Mesenchymal stem cell (in vitro differentiated cells and primary cell): ENCODE measurements around the gene GLOD4.

Source experiments
- DNase-seq: peaks from one replicate; pipeline ENCODE4 v3.0.0-alpha.2; 2013
- H2AFZ ChIP-seq: one replicate; pipeline ENCODE4 v1.6.1; 2013; ENCODE audit warnings: low read depth, mild to moderate bottlenecking, control low read depth, inconsistent platforms, low read length, moderate library complexity
- H2AK5ac ChIP-seq: 2 replicates; pipeline ENCODE4 v1.6.1; 2013; ENCODE audit warnings: low read length, moderate library complexity, mild to moderate bottlenecking, inconsistent platforms; ENCODE audit not compliant: severe bottlenecking
- H2BK120ac ChIP-seq: one replicate; pipeline ENCODE4 v1.6.1; 2013; ENCODE audit warnings: low read depth, mild to moderate bottlenecking, inconsistent platforms, low read length, moderate library complexity
- H2BK12ac ChIP-seq, 2 experiments: one replicate each; pipeline ENCODE4 v1.6.1; 2013; ENCODE audit warnings: inconsistent platforms in 2 of 2, low read length in 2 of 2, mild to moderate bottlenecking in 2 of 2, moderate library complexity in 2 of 2, control low read depth in 1 of 2
- H2BK15ac ChIP-seq: one replicate; pipeline ENCODE4 v1.6.1; 2013; ENCODE audit warnings: mild to moderate bottlenecking, low read depth, inconsistent platforms; ENCODE audit not compliant: poor library complexity, severe bottlenecking
- H2BK5ac ChIP-seq: 2 replicates; pipeline ENCODE4 v1.6.1; 2013; ENCODE audit warnings: low read depth, mild to moderate bottlenecking, low read length, control low read depth, inconsistent platforms; ENCODE audit not compliant: poor library complexity, severe bottlenecking
- H3K14ac ChIP-seq, 2 experiments: one replicate each; pipeline ENCODE4 v1.6.1; 2013; ENCODE audit warnings: inconsistent platforms in 2 of 2, low read length in 2 of 2, control low read depth in 1 of 2, mild to moderate bottlenecking in 1 of 2, moderate library complexity in 1 of 2
- H3K18ac ChIP-seq, 2 experiments: one replicate each; pipeline ENCODE4 v1.6.1; 2013; ENCODE audit warnings: inconsistent platforms in 2 of 2, low read length in 2 of 2, control low read depth in 1 of 2, low read depth in 1 of 2, mild to moderate bottlenecking in 1 of 2
- H3K23ac ChIP-seq, 2 experiments: one replicate each; pipeline ENCODE4 v1.6.1; 2013; ENCODE audit warnings: inconsistent platforms in 2 of 2, low read length in 2 of 2, mild to moderate bottlenecking in 2 of 2, moderate library complexity in 2 of 2, control low read depth in 1 of 2
- H3K27ac ChIP-seq: 2 replicates; pipeline ENCODE4 v1.5.1; 2013; ENCODE audit warnings: mild to moderate bottlenecking, moderate library complexity, low read length, control low read depth, inconsistent platforms; ENCODE audit not compliant: poor library complexity, severe bottlenecking
- H3K27me3 ChIP-seq, 2 experiments: 2 replicates each; pipeline versions ENCODE4 v1.6.1 to v1.7.0; 2013; ENCODE audit warnings: low read length in 2 of 2, mild to moderate bottlenecking in 2 of 2, moderate library complexity in 2 of 2, control low read depth in 1 of 2, inconsistent platforms in 1 of 2; ENCODE audit not compliant: control insufficient read depth in 1 of 2, insufficient read depth in 1 of 2
- H3K36me3 ChIP-seq, 2 experiments: 2 replicates each; pipeline versions ENCODE4 v1.6.1 to v1.7.0; 2013; ENCODE audit warnings: low read length in 2 of 2, control low read depth in 1 of 2, inconsistent platforms in 1 of 2, low read depth in 1 of 2, mild to moderate bottlenecking in 1 of 2; ENCODE audit not compliant: insufficient read depth in 2 of 2, control insufficient read depth in 1 of 2
- H3K4ac ChIP-seq, 2 experiments: one replicate each; pipeline ENCODE4 v1.6.1; 2013; ENCODE audit warnings: inconsistent platforms in 2 of 2, low read length in 2 of 2, mild to moderate bottlenecking in 2 of 2, moderate library complexity in 2 of 2, control low read depth in 1 of 2, low read depth in 1 of 2
- H3K4me1 ChIP-seq: 2 replicates; pipeline ENCODE4 v1.6.1; 2013; ENCODE audit warnings: low read depth, low read length, control low read depth; ENCODE audit not compliant: control insufficient read depth, insufficient read depth
- H3K4me2 ChIP-seq: 2 replicates; pipeline ENCODE4 v1.6.1; 2013; ENCODE audit warnings: low read length, mild to moderate bottlenecking, inconsistent platforms; ENCODE audit not compliant: poor library complexity, severe bottlenecking
- H3K4me3 ChIP-seq, 2 experiments: 2 replicates each; pipeline versions ENCODE4 v1.5.1 to v1.7.0; 2013; ENCODE audit warnings: low read length in 2 of 2, mild to moderate bottlenecking in 2 of 2, control low read depth in 1 of 2, low read depth in 1 of 2; ENCODE audit not compliant: insufficient read depth in 1 of 2
- H3K79me1 ChIP-seq: replicated peaks from 2 replicates; pipeline ENCODE4 v1.6.1; 2013; ENCODE audit warnings: mild to moderate bottlenecking, control low read depth, low read length, inconsistent platforms; ENCODE audit not compliant: poor library complexity, severe bottlenecking
- H3K9ac ChIP-seq: 2 replicates; pipeline ENCODE4 v1.7.0; 2013; ENCODE audit warnings: mild to moderate bottlenecking, low read length, moderate library complexity
- H3K9me3 ChIP-seq: 2 replicates; pipeline ENCODE4 v1.7.0; 2013; ENCODE audit warnings: mild to moderate bottlenecking, low read length; ENCODE audit not compliant: control insufficient read depth
- H4K8ac ChIP-seq: one replicate; pipeline ENCODE4 v1.6.1; 2013; ENCODE audit warnings: inconsistent platforms, mild to moderate bottlenecking, low read length, moderate library complexity
- H4K91ac ChIP-seq: one replicate; pipeline ENCODE4 v1.6.1; 2013; ENCODE audit warnings: mild to moderate bottlenecking, low read length, inconsistent platforms
- WGBS: methylation state at CpG from one replicate; pipeline ENCODE4 v1.1.7; 2013; ENCODE audit warnings: mixed read lengths; 5-methylcytosine and 5-hydroxymethylcytosine counted together

The GLOD4 gene

DNA sequence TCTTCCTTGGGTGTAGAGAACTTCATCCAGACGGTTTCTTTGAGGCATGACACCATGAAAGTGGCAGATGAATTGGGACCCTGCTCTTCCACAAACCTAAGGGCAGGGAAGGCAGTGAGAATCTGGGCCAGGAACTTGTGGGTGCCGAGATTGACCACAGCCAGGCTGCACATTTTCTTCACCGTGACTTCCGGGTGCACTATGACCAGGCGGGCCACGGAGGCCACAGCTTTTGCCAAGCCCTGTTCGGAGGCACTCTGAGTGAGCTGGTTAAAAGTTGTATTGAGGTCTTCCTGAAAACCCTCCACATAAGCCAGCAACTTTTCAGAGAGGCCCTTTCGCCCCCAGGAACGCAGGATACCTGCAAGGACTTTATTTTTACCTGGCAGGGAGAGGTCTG, 35.9 kb downstream of the GLOD4 start:
- H2AK5ac ChIP-seq = no peak overlapping the region
- no peak overlapping the region for H2BK12ac ChIP-seq
- no peak overlapping the region for H2BK120ac ChIP-seq
- H3K36me3 ChIP-seq = peaks cover 66 to 67% of the 10 kb centered on the region in 2 experiments
- H3K4me3 ChIP-seq = no peak overlapping the region
- H3K4me2 ChIP-seq = no peak overlapping the region
- H3K4me1 ChIP-seq = peaks cover 1% of the 10 kb centered on the region
- H3K4ac ChIP-seq = no peak overlapping the region
- H2AFZ ChIP-seq = no peak overlapping the region
- H4K91ac ChIP-seq = no peak overlapping the region
- no peaks in the 10 kb centered on the region for H3K9me3 ChIP-seq
- H3K9ac ChIP-seq = no peak overlapping the region
- no peak overlapping the region for H4K8ac ChIP-seq
- no peak overlapping the region for H2BK15ac ChIP-seq
- no peak overlapping the region for H3K27ac ChIP-seq
- no peak overlapping the region for H2BK5ac ChIP-seq
- DNase-seq = no peak
- no peak overlapping the region for H3K14ac ChIP-seq
- 98% methylated on average over 9 of the region's 9 CpGs for WGBS
- H3K23ac ChIP-seq = no peak overlapping the region
- no peaks in the 10 kb centered on the region for H3K27me3 ChIP-seq
- no peak overlapping the region for H3K18ac ChIP-seq
- H3K79me1 ChIP-seq = peaks cover 55% of the 10 kb centered on the region

GRCh38 chr17:745406-745805, 36.7 kb downstream of the GLOD4 start:
- DNase-seq = no peak
- no peaks in the 10 kb centered on the region for H3K4me1 ChIP-seq
- H4K91ac ChIP-seq = no peak overlapping the region
- no peak overlapping the region for H3K4ac ChIP-seq
- no peaks in the 10 kb centered on the region for H3K27me3 ChIP-seq
- H3K23ac ChIP-seq = no peak overlapping the region
- peaks cover 53% of the 10 kb centered on the region for H3K79me1 ChIP-seq
- H3K27ac ChIP-seq = no peak overlapping the region
- H2AK5ac ChIP-seq = no peak overlapping the region
- H3K9ac ChIP-seq = no peak overlapping the region
- H3K4me3 ChIP-seq = no peak overlapping the region
- no peak overlapping the region for H2BK12ac ChIP-seq
- no peak overlapping the region for H2BK120ac ChIP-seq
- peaks cover 71 to 75% of the 10 kb centered on the region in 2 experiments for H3K36me3 ChIP-seq
- no peak overlapping the region for H3K14ac ChIP-seq
- H4K8ac ChIP-seq = no peak overlapping the region
- H2BK15ac ChIP-seq = no peak overlapping the region
- no peak overlapping the region for H2BK5ac ChIP-seq
- 98% methylated on average over 11 of the region's 11 CpGs for WGBS
- no peaks in the 10 kb centered on the region for H3K9me3 ChIP-seq
- no peak overlapping the region for H3K18ac ChIP-seq
- no peak overlapping the region for H2AFZ ChIP-seq
- no peak overlapping the region for H3K4me2 ChIP-seq

GRCh38 chr17:744937-745336, 37.1 kb downstream of the GLOD4 start:
- Histone ChIP-seq H3K23ac (no peak overlapping the region), H3K36me3 (peaks cover 76 to 79% of the 10 kb centered on the region in 2 experiments), H2AFZ (no peak overlapping the region), H3K4me1 (no peaks in the 10 kb centered on the region), H3K9ac (no peak overlapping the region), H3K27ac (no peak overlapping the region), H3K27me3 (no peaks in the 10 kb centered on the region), H3K18ac (no peak overlapping the region), H2BK120ac (no peak overlapping the region), H3K4me2 (no peak overlapping the region), H3K79me1 (peaks cover 55% of the 10 kb centered on the region), H2BK12ac (no peak overlapping the region), H4K91ac (no peak overlapping the region), H3K4ac (no peak overlapping the region), H4K8ac (no peak overlapping the region), H3K4me3 (no peak overlapping the region), H2BK5ac (no peak overlapping the region), H3K14ac (no peak overlapping the region), H2BK15ac (no peak overlapping the region), H3K9me3 (no peaks in the 10 kb centered on the region), H2AK5ac (no peak overlapping the region)
- 93% methylated on average over 9 of the region's 9 CpGs for WGBS
- DNase-seq = no peak

DNA sequence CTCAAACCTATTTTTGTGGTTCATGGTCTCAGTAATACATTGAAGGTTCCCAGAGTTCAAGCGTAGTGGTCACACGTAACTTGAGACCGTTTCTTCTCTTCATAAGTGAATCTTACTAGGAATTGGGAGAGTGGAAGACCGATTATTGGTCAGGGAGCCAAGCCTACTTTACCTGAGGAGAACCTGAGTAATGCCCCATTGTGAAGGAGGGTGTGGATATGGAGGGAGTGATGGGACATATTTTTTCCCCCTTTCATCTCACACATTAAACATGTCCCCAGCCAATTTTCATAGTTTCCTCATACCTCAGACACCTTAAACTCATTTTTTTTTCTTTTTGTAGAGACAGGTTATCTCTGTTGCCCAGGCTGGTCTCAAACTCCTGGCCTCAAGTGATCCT, 38.9 kb downstream of the GLOD4 start:
- Histone ChIP-seq H4K91ac (no peak overlapping the region), H2BK5ac (no peak overlapping the region), H3K4me3 (no peak overlapping the region), H3K18ac (no peak overlapping the region), H3K4me2 (no peak overlapping the region), H3K9ac (no peak overlapping the region), H2BK15ac (no peak overlapping the region), H3K27me3 (no peaks in the 10 kb centered on the region), H2AK5ac (no peak overlapping the region), H3K4ac (no peak overlapping the region), H3K36me3 (peaks cover 72 to 94% of the 10 kb centered on the region in 2 experiments), H4K8ac (no peak overlapping the region), H3K14ac (no peak overlapping the region), H2BK120ac (no peak overlapping the region), H3K27ac (no peak overlapping the region), H2AFZ (no peak overlapping the region), H3K4me1 (no peaks in the 10 kb centered on the region), H3K23ac (no peak overlapping the region), H2BK12ac (no peak overlapping the region), H3K79me1 (peaks cover 54% of the 10 kb centered on the region), H3K9me3 (no peaks in the 10 kb centered on the region)
- 97% methylated on average over 3 of the region's 4 CpGs for WGBS
- no peak for DNase-seq
